ENCODE data around the gene KRT84.

KRT84 gene

DNA sequence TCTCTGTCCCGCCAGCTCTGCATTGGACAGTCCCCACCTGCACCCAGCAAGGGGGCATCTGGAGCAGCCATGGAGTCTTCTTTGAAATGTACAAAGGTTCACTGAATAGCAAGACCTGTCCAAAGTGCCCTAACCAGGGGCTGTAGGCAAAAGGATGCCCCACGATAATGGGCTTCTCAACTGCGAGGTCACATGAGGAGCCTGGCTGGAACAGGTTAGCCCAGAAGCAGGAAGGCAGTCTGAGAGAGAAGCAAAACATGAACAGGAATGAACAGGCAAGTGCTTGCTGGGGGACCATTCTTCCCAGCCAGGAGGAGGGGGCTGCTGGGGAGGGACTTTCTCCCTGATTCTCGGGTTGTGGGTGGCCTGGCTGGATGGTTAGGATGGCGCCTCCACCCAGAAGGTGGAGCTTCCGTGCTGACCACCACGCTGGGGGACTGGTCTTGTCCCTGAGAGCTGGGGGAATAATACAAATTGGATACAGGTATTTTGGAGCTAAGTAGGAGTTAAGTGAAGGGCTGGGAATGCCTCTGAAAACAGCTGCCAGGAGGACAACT, 25.3 kb downstream of the KRT84 start:
- Histone ChIP-seq H3K9me2 (replicated peaks; ENCODE audit: low read depth, low read length) (no peaks in the 10 kb centered on the region), H3K79me2 (ENCODE audit: insufficient read depth, low read length) (no peaks in the 10 kb centered on the region), H3K4me2 (ENCODE audit: low read depth, low read length, poor library complexity, severe bottlenecking) (no peak overlapping the region), H3K4me1 (ENCODE audit: insufficient read depth, low read length, poor library complexity, severe bottlenecking) (peaks cover 48% of the 10 kb centered on the region), H3K36me3 (ENCODE audit: insufficient read depth, low read length) (no peaks in the 10 kb centered on the region), H3F3A (ENCODE audit: low read depth) (no peaks in the 10 kb centered on the region), H3K9ac (ENCODE audit: low read depth, low read length, poor library complexity, severe bottlenecking) (no peak overlapping the region), H3K9me3 (ENCODE audit: insufficient read depth, low read depth, low read length) (no peaks in the 10 kb centered on the region), H3K27me3 (ENCODE audit: insufficient read depth, low read length, poor library complexity, severe bottlenecking) (no peaks in the 10 kb centered on the region), H4K20me1 (ENCODE audit: insufficient read depth, low read length, poor library complexity, severe bottlenecking) (no peaks in the 10 kb centered on the region), H2AFZ (ENCODE audit: low read length) (no peak overlapping the region), H3K4me3 (ENCODE audit: low read length, poor library complexity, severe bottlenecking) (no peak overlapping the region)
- no peak for TF ChIP-seq EZH2phosphoT487 (IDR thresholded peaks at IDR 0.05; ENCODE audit: borderline replicate concordance)
- TF ChIP-seq, protein P1, sequence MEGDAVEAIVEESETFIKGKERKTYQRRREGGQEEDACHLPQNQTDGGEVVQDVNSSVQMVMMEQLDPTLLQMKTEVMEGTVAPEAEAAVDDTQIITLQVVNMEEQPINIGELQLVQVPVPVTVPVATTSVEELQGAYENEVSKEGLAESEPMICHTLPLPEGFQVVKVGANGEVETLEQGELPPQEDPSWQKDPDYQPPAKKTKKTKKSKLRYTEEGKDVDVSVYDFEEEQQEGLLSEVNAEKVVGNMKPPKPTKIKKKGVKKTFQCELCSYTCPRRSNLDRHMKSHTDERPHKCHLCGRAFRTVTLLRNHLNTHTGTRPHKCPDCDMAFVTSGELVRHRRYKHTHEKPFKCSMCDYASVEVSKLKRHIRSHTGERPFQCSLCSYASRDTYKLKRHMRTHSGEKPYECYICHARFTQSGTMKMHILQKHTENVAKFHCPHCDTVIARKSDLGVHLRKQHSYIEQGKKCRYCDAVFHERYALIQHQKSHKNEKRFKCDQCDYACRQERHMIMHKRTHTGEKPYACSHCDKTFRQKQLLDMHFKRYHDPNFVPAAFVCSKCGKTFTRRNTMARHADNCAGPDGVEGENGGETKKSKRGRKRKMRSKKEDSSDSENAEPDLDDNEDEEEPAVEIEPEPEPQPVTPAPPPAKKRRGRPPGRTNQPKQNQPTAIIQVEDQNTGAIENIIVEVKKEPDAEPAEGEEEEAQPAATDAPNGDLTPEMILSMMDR (conservative IDR thresholded peaks at IDR 0.05; ENCODE audit: low read length), result no peak

DNA sequence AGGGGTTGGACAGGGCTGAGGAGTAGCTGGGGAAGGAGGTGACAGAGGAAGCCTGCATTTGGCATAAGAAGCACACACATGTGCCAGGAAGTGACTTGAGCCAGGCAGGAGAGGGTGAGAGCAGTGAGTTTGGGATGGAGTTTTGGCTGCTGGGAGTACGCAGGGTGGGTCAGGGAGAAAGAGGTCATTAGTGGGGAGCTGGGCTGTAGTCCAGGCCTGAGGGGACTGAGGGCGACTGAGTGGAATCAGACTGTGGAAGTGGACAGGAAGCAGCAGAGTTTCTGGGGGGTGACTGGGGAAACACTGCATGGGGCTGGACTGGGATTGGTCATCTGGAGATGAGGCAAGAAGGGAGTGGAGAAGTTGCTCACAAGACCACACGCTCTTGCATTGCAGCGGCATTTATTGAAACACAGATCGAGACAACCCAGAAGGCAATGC, 25.8 kb downstream of the KRT84 start:
- TF ChIP-seq, protein P1 (conservative IDR thresholded peaks at IDR 0.05; ENCODE audit: low read length), result no peak
- no peak for TF ChIP-seq EZH2phosphoT487 (IDR thresholded peaks at IDR 0.05; ENCODE audit: borderline replicate concordance)
- no peaks in the 10 kb centered on the region for H4K20me1 ChIP-seq (ENCODE audit: insufficient read depth, low read length, poor library complexity, severe bottlenecking)
- no peaks in the 10 kb centered on the region for H3F3A ChIP-seq (ENCODE audit: low read depth)
- H3K9me3 ChIP-seq (ENCODE audit: insufficient read depth, low read depth, low read length), result no peaks in the 10 kb centered on the region
- no peaks in the 10 kb centered on the region for H3K9me2 ChIP-seq (replicated peaks; ENCODE audit: low read depth, low read length)
- H3K36me3 ChIP-seq (ENCODE audit: insufficient read depth, low read length), result no peaks in the 10 kb centered on the region
- H2AFZ ChIP-seq (ENCODE audit: low read length), result peak overlapping the region; percentile 48
- peak overlapping the region; percentile 57 for H3K4me2 ChIP-seq (ENCODE audit: low read depth, low read length, poor library complexity, severe bottlenecking)
- H3K4me1 ChIP-seq (ENCODE audit: insufficient read depth, low read length, poor library complexity, severe bottlenecking), result peaks cover 48% of the 10 kb centered on the region
- H3K79me2 ChIP-seq (ENCODE audit: insufficient read depth, low read length), result no peaks in the 10 kb centered on the region
- no peak overlapping the region for H3K9ac ChIP-seq (ENCODE audit: low read depth, low read length, poor library complexity, severe bottlenecking)
- H3K27me3 ChIP-seq (ENCODE audit: insufficient read depth, low read length, poor library complexity, severe bottlenecking), result no peaks in the 10 kb centered on the region
- H3K4me3 ChIP-seq (ENCODE audit: low read length, poor library complexity, severe bottlenecking), result no peak overlapping the region

DNA sequence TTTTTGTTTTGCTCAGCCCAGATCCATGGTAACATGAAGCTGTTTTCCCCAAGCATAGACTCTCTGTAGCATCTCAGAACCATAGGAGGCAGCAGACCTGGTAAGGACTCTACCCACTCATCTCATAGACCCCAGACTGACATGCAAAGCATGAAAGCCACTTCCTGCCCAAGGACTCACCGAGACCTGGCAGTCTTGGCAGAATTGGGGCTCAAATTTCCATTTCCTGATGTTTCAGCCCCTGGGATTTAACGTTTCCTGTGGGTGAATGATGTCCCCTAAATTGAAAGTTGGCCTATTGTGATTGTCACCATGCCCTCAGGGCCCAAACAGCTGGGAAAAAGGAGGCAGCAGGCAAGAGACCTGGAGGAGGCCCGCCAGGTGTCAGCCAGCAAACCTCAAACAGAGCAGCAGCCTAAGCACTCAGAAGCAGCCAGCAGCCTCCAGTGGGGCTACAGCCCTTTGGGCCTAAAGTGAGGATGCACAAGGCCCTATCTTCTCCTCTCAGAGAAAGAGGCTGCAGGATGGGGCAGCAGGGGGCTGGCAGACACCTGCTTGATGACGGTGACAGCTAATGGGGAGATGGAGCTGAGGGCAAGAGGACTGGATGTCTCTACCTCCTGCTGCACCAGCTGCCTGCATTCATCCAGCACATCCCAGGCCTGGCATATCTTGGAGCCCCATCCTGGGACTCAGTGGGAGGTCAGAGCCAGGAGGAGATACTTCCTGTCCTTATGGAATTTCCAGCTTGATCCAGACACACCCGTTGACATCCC, 26.7 kb downstream of the KRT84 start:
- Histone ChIP-seq H3F3A (ENCODE audit: low read depth) (no peaks in the 10 kb centered on the region), H3K4me2 (ENCODE audit: low read depth, low read length, poor library complexity, severe bottlenecking) (peak overlapping the region; percentile 57), H3K27me3 (ENCODE audit: insufficient read depth, low read length, poor library complexity, severe bottlenecking) (no peaks in the 10 kb centered on the region), H3K4me3 (ENCODE audit: low read length, poor library complexity, severe bottlenecking) (peak overlapping the region; percentile 36), H3K36me3 (ENCODE audit: insufficient read depth, low read length) (no peaks in the 10 kb centered on the region), H4K20me1 (ENCODE audit: insufficient read depth, low read length, poor library complexity, severe bottlenecking) (no peaks in the 10 kb centered on the region), H3K9me3 (ENCODE audit: insufficient read depth, low read depth, low read length) (no peaks in the 10 kb centered on the region), H2AFZ (ENCODE audit: low read length) (no peak overlapping the region), H3K79me2 (ENCODE audit: insufficient read depth, low read length) (no peaks in the 10 kb centered on the region), H3K9ac (ENCODE audit: low read depth, low read length, poor library complexity, severe bottlenecking) (peak overlapping the region; percentile 37), H3K4me1 (ENCODE audit: insufficient read depth, low read length, poor library complexity, severe bottlenecking) (peaks cover 52% of the 10 kb centered on the region), H3K9me2 (replicated peaks; ENCODE audit: low read depth, low read length) (no peaks in the 10 kb centered on the region)
- TF ChIP-seq, protein P1 (conservative IDR thresholded peaks at IDR 0.05; ENCODE audit: low read length), result peak; percentile 52
- TF ChIP-seq EZH2phosphoT487 (IDR thresholded peaks at IDR 0.05; ENCODE audit: borderline replicate concordance), result no peak
